ENCODE measurements around the gene NANOS3.
A peak's percentile ranks its signal among the peaks of the same experiment; 100 is the strongest.

Gene NANOS3

GRCh38 chr19:13885826-13886365 lies 9.0 kb downstream of the NANOS3 start:
- DNase-seq (ENCODE audit: low spot score) = no peak

GRCh38 chr19:13887018-13887436 lies 10.1 kb downstream of the NANOS3 start:
- no peak for DNase-seq (ENCODE audit: low spot score)

- peak; percentile 62 for DNase-seq (ENCODE audit: low spot score)
Observed at GRCh38 chr19:13887517-13887916, 10.6 kb downstream of the NANOS3 start.

- DNase-seq (ENCODE audit: low spot score) = no peak
Observed at GRCh38 chr19:13888281-13888680, 11.3 kb downstream of the NANOS3 start.

GRCh38 chr19:13890136-13890535 lies 13.2 kb downstream of the NANOS3 start:
- no peak for DNase-seq (ENCODE audit: low spot score)

GRCh38 chr19:13892870-13893269 lies 15.9 kb downstream of the NANOS3 start:
- DNase-seq (ENCODE audit: low spot score) = no peak

- no peak for DNase-seq (ENCODE audit: low spot score)
Observed at GRCh38 chr19:13894552-13894951, 17.6 kb downstream of the NANOS3 start.

GRCh38 chr19:13896227-13896626 lies 19.3 kb downstream of the NANOS3 start:
- DNase-seq (ENCODE audit: low spot score) = no peak

GRCh38 chr19:13899393-13899792 lies 22.5 kb downstream of the NANOS3 start:
- DNase-seq (ENCODE audit: low spot score) = no peak

GRCh38 chr19:13899912-13900584 lies 23.1 kb downstream of the NANOS3 start:
- DNase-seq (ENCODE audit: low spot score) = no peak

GRCh38 chr19:13902993-13903555 lies 26.1 kb downstream of the NANOS3 start:
- no peak for DNase-seq (ENCODE audit: low spot score)

GRCh38 chr19:13905634-13906520 lies 28.9 kb downstream of the NANOS3 start, which contains the start of the genes BRME1 and CC2D1A:
BRME1 (minus strand) TSS chr19:13906117; CDS start chr19:13904892, 1,225 bp downstream.
CC2D1A (plus strand) TSS chr19:13906201; CDS start chr19:13906442, 241 bp downstream.
- DNase-seq (ENCODE audit: low spot score) = peak; percentile 97

- no peak for DNase-seq (ENCODE audit: low spot score)
Observed at GRCh38 chr19:13906521-13906904, 29.6 kb downstream of the NANOS3 start.

GRCh38 chr19:13906910-13907309 lies 30.0 kb downstream of the NANOS3 start:
- no peak for DNase-seq (ENCODE audit: low spot score)

- DNase-seq (ENCODE audit: low spot score) = no peak
Observed at GRCh38 chr19:13908674-13909073, 31.7 kb downstream of the NANOS3 start.

GRCh38 chr19:13909430-13909829 lies 32.5 kb downstream of the NANOS3 start:
- DNase-seq (ENCODE audit: low spot score) = no peak

GRCh38 chr19:13913352-13913751 lies 36.4 kb downstream of the NANOS3 start:
- DNase-seq (ENCODE audit: low spot score) = no peak

GRCh38 chr19:13914777-13915176 lies 37.8 kb downstream of the NANOS3 start:
- DNase-seq (ENCODE audit: low spot score) = no peak

GRCh38 chr19:13917888-13918406 lies 41.0 kb downstream of the NANOS3 start:
- DNase-seq (ENCODE audit: low spot score) = no peak

GRCh38 chr19:13918726-13919411 lies 41.9 kb downstream of the NANOS3 start:
- DNase-seq (ENCODE audit: low spot score) = no peak

- no peak for DNase-seq (ENCODE audit: low spot score)
Observed at GRCh38 chr19:13920524-13920923, 43.6 kb downstream of the NANOS3 start.

Data from GM03348 (cell line).